Suprapubic skin (tissue), 4 donors: ENCODE measurements around the gene GALNT2. TPM values are rescaled to one million over a fixed set of nuclear protein-coding genes. Genes with fewer than 3 reads are reported as not detected.

Experiments used
- DNase-seq, 2 donors: peaks; one replicate each; pipeline ENCODE4 v3.0.0-alpha.2; 2019; ENCODE audit warnings: low spot score in 2 of 2
- H3K27ac ChIP-seq: fragments of 200-600 bp; sonication (generic); one replicate; pipeline ENCODE4 v1.5.1; 2019
- H3K27me3 ChIP-seq: fragments of 200-600 bp; sonication (generic); one replicate; pipeline ENCODE4 v1.5.1; 2019
- H3K36me3 ChIP-seq: fragments of 200-600 bp; sonication (generic); one replicate; pipeline ENCODE4 v1.5.1; 2019
- H3K4me1 ChIP-seq: fragments of 200-600 bp; sonication (generic); one replicate; pipeline ENCODE4 v1.5.1; 2019
- H3K4me3 ChIP-seq: fragments of 200-600 bp; sonication (generic); one replicate; pipeline ENCODE4 v1.5.1; 2019; ENCODE audit warnings: mild to moderate bottlenecking
- H3K9me3 ChIP-seq: fragments of 200-600 bp; sonication (generic); one replicate; pipeline ENCODE4 v1.5.1; 2019
- CTCF ChIP-seq, 2 donors: fragments of 200-600 bp in 1 of 2; fragments of 450-650 bp in 1 of 2; sonication (generic) in 1 of 2; IDR thresholded peaks; one replicate each; pipeline ENCODE4 v1.5.1; 2016 to 2019; ENCODE audit warnings: antibody characterized with exemption in 2 of 2, mild to moderate bottlenecking in 1 of 2, moderate library complexity in 1 of 2
- EP300 ChIP-seq: sonication (generic); formaldehyde crosslinking; IDR thresholded peaks from one replicate; pipeline ENCODE4 v1.6.1; 2017; ENCODE audit warnings: antibody characterized with exemption
- POLR2A ChIP-seq, 2 donors: fragments of 450-650 bp; IDR thresholded peaks; one replicate each; pipeline ENCODE4 v1.6.1; 2017; ENCODE audit warnings: antibody characterized with exemption in 2 of 2, mild to moderate bottlenecking in 2 of 2, moderate library complexity in 2 of 2
- POLR2AphosphoS5 ChIP-seq, 3 donors: sonication (generic); formaldehyde crosslinking; IDR thresholded peaks; one replicate each; pipeline ENCODE4 v1.6.1; 2017; ENCODE audit warnings: antibody characterized with exemption in 3 of 3
- WGBS: methylation state at CpG from one replicate; pipeline ENCODE4 v1.1.5; 2018; 5-methylcytosine and 5-hydroxymethylcytosine counted together
- total RNA-seq, 4 donors: library from RNA; depleted of rRNA; stranded (reverse); fragments of >200 nt; gene quantifications; one replicate each; pipeline ENCODE4 v1.1.0, GENCODE V29; 2016

GALNT2 gene
- total RNA-seq, 4 donors from 2014 or later: 24.1 to 40.2 (median 36.4) TPM

DNA sequence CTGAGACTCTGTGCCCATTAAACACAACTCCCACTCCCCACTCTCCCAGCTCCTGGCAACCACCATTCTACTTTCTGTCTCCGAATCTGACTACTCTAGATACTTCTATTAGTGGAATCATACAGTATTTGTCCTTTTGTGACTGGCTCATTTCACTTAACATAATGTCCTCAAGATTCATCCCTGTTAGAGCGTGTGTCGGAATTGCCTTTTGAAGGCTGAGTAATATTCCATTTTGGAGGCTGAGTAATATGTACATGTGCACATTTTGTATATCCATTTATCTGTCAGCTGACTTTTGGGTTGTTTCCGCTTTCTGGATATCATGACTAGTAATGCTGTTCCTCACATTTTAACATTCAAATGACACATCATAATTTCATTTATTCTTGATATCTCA lies 30.3 kb downstream of the GALNT2 start:
- WGBS: 97% methylated on average over 4 of the region's 4 CpGs
- no peaks in the 10 kb centered on the region for H3K9me3 ChIP-seq
- no peak for TF ChIP-seq EP300

GRCh38 chr1:230098723-230099122 lies 31.7 kb downstream of the GALNT2 start:
- TF ChIP-seq EP300: no peak
- TF ChIP-seq POLR2A (IDR thresholded peaks at IDR 0.05): no peak
- no peak for TF ChIP-seq POLR2AphosphoS5 (IDR thresholded peaks at IDR 0.05)
- no peak for TF ChIP-seq CTCF (IDR thresholded peaks at IDR 0.05)
- 97% methylated on average over 8 of the region's 8 CpGs for WGBS
- H3K27ac ChIP-seq: no peak overlapping the region

More for the DNA sequence above, 30.3 kb downstream of the GALNT2 start:
- Histone ChIP-seq H3K4me1 (no peaks in the 10 kb centered on the region), H3K27me3 (no peaks in the 10 kb centered on the region), H3K36me3 (no peaks in the 10 kb centered on the region), H3K27ac (no peak overlapping the region), H3K4me3 (no peak overlapping the region)
- DNase-seq: no peak

GRCh38 chr1:230099465-230099864 lies 32.4 kb downstream of the GALNT2 start:
- no peak overlapping the region for H3K27ac ChIP-seq
- H3K4me1 ChIP-seq: peaks cover 10% of the 10 kb centered on the region
- no peak for DNase-seq
- TF ChIP-seq CTCF (IDR thresholded peaks at IDR 0.05) (no peak), POLR2A (IDR thresholded peaks at IDR 0.05) (no peak), POLR2AphosphoS5 (IDR thresholded peaks at IDR 0.05) (no peak), EP300 (no peak)
- no peak overlapping the region for H3K4me3 ChIP-seq
- H3K9me3 ChIP-seq: no peaks in the 10 kb centered on the region
- no peaks in the 10 kb centered on the region for H3K27me3 ChIP-seq
- no peaks in the 10 kb centered on the region for H3K36me3 ChIP-seq
- WGBS: 100% methylated on average over 1 of the region's 1 CpG

More at GRCh38 chr1:230098723-230099122, 31.7 kb downstream of the GALNT2 start:
- no peaks in the 10 kb centered on the region for H3K27me3 ChIP-seq
- no peaks in the 10 kb centered on the region for H3K36me3 ChIP-seq
- H3K4me1 ChIP-seq: peaks cover 3% of the 10 kb centered on the region
- no peak for DNase-seq
- H3K4me3 ChIP-seq: no peak overlapping the region
- no peaks in the 10 kb centered on the region for H3K9me3 ChIP-seq

DNA sequence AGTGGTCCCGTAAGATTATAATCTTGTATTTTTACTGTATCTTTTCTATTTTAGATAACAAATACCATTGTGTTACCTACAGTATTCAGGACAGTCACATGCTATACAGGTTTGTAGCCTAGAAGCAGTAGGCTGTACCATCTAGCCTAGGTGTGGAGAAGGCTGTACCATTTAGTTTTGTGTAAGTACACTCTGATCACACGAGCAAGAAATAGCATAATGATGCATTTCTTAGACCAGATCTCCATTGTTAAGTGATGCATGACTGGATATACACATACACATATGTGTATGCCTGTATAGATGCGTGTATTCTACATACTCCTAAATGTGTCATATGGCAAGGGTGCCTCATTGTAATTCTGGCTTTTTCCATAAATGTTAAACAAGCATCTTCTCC lies 33.9 kb downstream of the GALNT2 start:
- Histone ChIP-seq H3K4me1 (peaks cover 25% of the 10 kb centered on the region), H3K27ac (no peak overlapping the region), H3K27me3 (no peaks in the 10 kb centered on the region), H3K4me3 (no peak overlapping the region), H3K9me3 (no peaks in the 10 kb centered on the region), H3K36me3 (no peaks in the 10 kb centered on the region)
- no peak for DNase-seq
- WGBS: 97% methylated on average over 3 of the region's 3 CpGs
- TF ChIP-seq POLR2A (IDR thresholded peaks at IDR 0.05): no peak
- no peak for TF ChIP-seq POLR2AphosphoS5 (IDR thresholded peaks at IDR 0.05)
- TF ChIP-seq EP300: no peak
- TF ChIP-seq CTCF (IDR thresholded peaks at IDR 0.05): no peak

DNA sequence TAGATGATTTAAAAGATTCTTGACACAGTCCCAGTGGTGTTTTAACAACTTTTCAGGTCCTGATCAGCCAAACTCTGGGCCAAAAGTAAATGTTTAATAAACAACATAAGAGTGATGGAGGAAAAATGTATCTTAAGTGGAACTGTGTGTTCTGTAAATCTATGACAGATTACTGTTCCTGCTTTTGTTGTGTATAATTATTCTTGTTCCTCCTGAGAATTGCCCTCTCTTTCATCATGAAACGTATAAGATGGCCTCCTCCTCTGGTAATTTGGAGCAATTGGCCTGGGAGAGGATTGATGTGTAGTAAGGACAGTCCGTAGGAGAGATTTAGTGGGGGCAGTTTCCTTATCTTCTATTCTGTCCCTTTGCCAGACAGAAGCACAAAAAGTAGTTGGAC lies 34.5 kb downstream of the GALNT2 start:
- WGBS: 72% methylated on average over 2 of the region's 2 CpGs
- no peaks in the 10 kb centered on the region for H3K27me3 ChIP-seq
- H3K9me3 ChIP-seq: no peaks in the 10 kb centered on the region
- no peak overlapping the region for H3K4me3 ChIP-seq
- H3K27ac ChIP-seq: no peak overlapping the region
- no peak for DNase-seq
- H3K4me1 ChIP-seq: peaks cover 31% of the 10 kb centered on the region
- no peaks in the 10 kb centered on the region for H3K36me3 ChIP-seq
- TF ChIP-seq EP300: no peak
- no peak for TF ChIP-seq POLR2A (IDR thresholded peaks at IDR 0.05)
- TF ChIP-seq CTCF (IDR thresholded peaks at IDR 0.05): no peak
- no peak for TF ChIP-seq POLR2AphosphoS5 (IDR thresholded peaks at IDR 0.05)

- H3K27ac ChIP-seq: no peak overlapping the region
- no peak overlapping the region for H3K4me3 ChIP-seq
- no peaks in the 10 kb centered on the region for H3K27me3 ChIP-seq
- WGBS: 87% methylated on average over 5 of the region's 5 CpGs
- H3K36me3 ChIP-seq: no peaks in the 10 kb centered on the region
- no peak for DNase-seq
- H3K4me1 ChIP-seq: peaks cover 34% of the 10 kb centered on the region
- H3K9me3 ChIP-seq: no peaks in the 10 kb centered on the region
- no peak for TF ChIP-seq POLR2AphosphoS5 (IDR thresholded peaks at IDR 0.05)
- no peak for TF ChIP-seq EP300
- no peak for TF ChIP-seq CTCF (IDR thresholded peaks at IDR 0.05)
- no peak for TF ChIP-seq POLR2A (IDR thresholded peaks at IDR 0.05)
Measured at GRCh38 chr1:230102046-230102445, 35.0 kb downstream of the GALNT2 start.
